ENCODE results near the gene SLC22A23.
"Not testable (repeated sequence)": the region's sequence is repeated elsewhere in the genome, so short reads cannot be mapped to it uniquely, and the experiment has no call there.

The SLC22A23 gene

GRCh38 chr6:3386374-3386857, 70.4 kb downstream of the SLC22A23 start:
- no peak overlapping the region for H2BK120ac ChIP-seq (ENCODE audit: low read depth, low read length)
- WGBS: 90% methylated on average over 11 of the region's 11 CpGs

GRCh38 chr6:3385660-3386151, 71.1 kb downstream of the SLC22A23 start:
- no peak overlapping the region for H2BK5ac ChIP-seq (ENCODE audit: low read depth, low read length, poor library complexity, severe bottlenecking)
- no peak overlapping the region for H3K14ac ChIP-seq (ENCODE audit: low read length in 2 of 2)
- H3K4ac ChIP-seq (ENCODE audit: low read depth in 1 of 2, low read length in 2 of 2): no peak overlapping the region
- WGBS: 88% methylated on average over 4 of the region's 6 CpGs
- H3K18ac ChIP-seq (ENCODE audit: low read depth in 1 of 2, low read length in 2 of 2): no peak overlapping the region
- H2AFZ ChIP-seq (ENCODE audit: low read depth, low read length): no peak overlapping the region
- DNase-seq: no peak
- peaks cover 0 to 9% of the 10 kb centered on the region in 2 experiments for H3K36me3 ChIP-seq (ENCODE audit: control insufficient read depth in 1 of 2, insufficient read depth in 2 of 2, low read depth in 1 of 2, low read length in 2 of 2)
- H3K27me3 ChIP-seq (ENCODE audit: control insufficient read depth in 1 of 2, insufficient read depth in 1 of 2, low read length in 2 of 2): peaks cover 0 to 15% of the 10 kb centered on the region in 2 experiments
- no peaks in the 10 kb centered on the region for H3K9me3 ChIP-seq (ENCODE audit: control insufficient read depth, low read length)
- no peak overlapping the region for H3K4me3 ChIP-seq (ENCODE audit: insufficient read depth in 1 of 2, low read depth in 1 of 2, low read length in 2 of 2)
- no peak overlapping the region for H2AK5ac ChIP-seq (ENCODE audit: low read length, severe bottlenecking)
- H3K79me1 ChIP-seq (replicated peaks; ENCODE audit: low read length, poor library complexity, severe bottlenecking): no peaks in the 10 kb centered on the region
- H3K9ac ChIP-seq (ENCODE audit: low read length): peak overlapping the region; percentile 26
- H2BK12ac ChIP-seq (ENCODE audit: low read length in 2 of 2): no peak overlapping the region
- H3K23ac ChIP-seq (ENCODE audit: low read length in 2 of 2): no peak overlapping the region
- H3K4me1 ChIP-seq (ENCODE audit: control insufficient read depth, insufficient read depth, low read depth, low read length): no peaks in the 10 kb centered on the region
- H3K27ac ChIP-seq (ENCODE audit: low read length, poor library complexity, severe bottlenecking): no peak overlapping the region
- H2BK120ac ChIP-seq (ENCODE audit: low read depth, low read length): no peak overlapping the region
- no peak overlapping the region for H4K91ac ChIP-seq (ENCODE audit: low read length)
- H2BK15ac ChIP-seq (ENCODE audit: low read depth, poor library complexity, severe bottlenecking): no peak overlapping the region
- H4K8ac ChIP-seq (ENCODE audit: low read length): no peak overlapping the region
- no peak overlapping the region for H3K4me2 ChIP-seq (ENCODE audit: low read length, poor library complexity, severe bottlenecking)

More at GRCh38 chr6:3386374-3386857, 70.4 kb downstream of the SLC22A23 start:
- Histone ChIP-seq H3K9ac (ENCODE audit: low read length) (peak overlapping the region; percentile 26), H3K9me3 (ENCODE audit: control insufficient read depth, low read length) (no peaks in the 10 kb centered on the region), H3K4me2 (ENCODE audit: low read length, poor library complexity, severe bottlenecking) (no peak overlapping the region), H2BK15ac (ENCODE audit: low read depth, poor library complexity, severe bottlenecking) (no peak overlapping the region), H3K4ac (ENCODE audit: low read depth in 1 of 2, low read length in 2 of 2) (no peak overlapping the region), H3K27ac (ENCODE audit: low read length, poor library complexity, severe bottlenecking) (no peak overlapping the region), H3K4me3 (ENCODE audit: insufficient read depth in 1 of 2, low read depth in 1 of 2, low read length in 2 of 2) (no peak overlapping the region), H3K79me1 (replicated peaks; ENCODE audit: low read length, poor library complexity, severe bottlenecking) (no peaks in the 10 kb centered on the region), H3K23ac (ENCODE audit: low read length in 2 of 2) (peak overlapping the region in 1 of 2 experiments; percentile 79), H4K91ac (ENCODE audit: low read length) (no peak overlapping the region), H2BK12ac (ENCODE audit: low read length in 2 of 2) (no peak overlapping the region), H3K36me3 (ENCODE audit: control insufficient read depth in 1 of 2, insufficient read depth in 2 of 2, low read depth in 1 of 2, low read length in 2 of 2) (peaks cover 0 to 9% of the 10 kb centered on the region in 2 experiments), H3K18ac (ENCODE audit: low read depth in 1 of 2, low read length in 2 of 2) (no peak overlapping the region), H2AFZ (ENCODE audit: low read depth, low read length) (no peak overlapping the region), H2AK5ac (ENCODE audit: low read length, severe bottlenecking) (no peak overlapping the region), H4K8ac (ENCODE audit: low read length) (no peak overlapping the region), H2BK5ac (ENCODE audit: low read depth, low read length, poor library complexity, severe bottlenecking) (no peak overlapping the region), H3K27me3 (ENCODE audit: control insufficient read depth in 1 of 2, insufficient read depth in 1 of 2, low read length in 2 of 2) (peaks cover 0 to 15% of the 10 kb centered on the region in 2 experiments), H3K4me1 (ENCODE audit: control insufficient read depth, insufficient read depth, low read depth, low read length) (no peaks in the 10 kb centered on the region), H3K14ac (ENCODE audit: low read length in 2 of 2) (peak overlapping the region in 1 of 2 experiments; percentile 61)
- DNase-seq: no peak

GRCh38 chr6:3385181-3385580, 71.7 kb downstream of the SLC22A23 start:
- not testable (repeated sequence) for H2BK120ac ChIP-seq (ENCODE audit: low read depth, low read length); H3K27ac ChIP-seq (ENCODE audit: low read length, poor library complexity, severe bottlenecking); H3K4me2 ChIP-seq (ENCODE audit: low read length, poor library complexity, severe bottlenecking); DNase-seq; H3K79me1 ChIP-seq (replicated peaks; ENCODE audit: low read length, poor library complexity, severe bottlenecking); H2AFZ ChIP-seq (ENCODE audit: low read depth, low read length); H3K36me3 ChIP-seq (ENCODE audit: control insufficient read depth in 1 of 2, insufficient read depth in 2 of 2, low read depth in 1 of 2, low read length in 2 of 2); H3K18ac ChIP-seq (ENCODE audit: low read depth in 1 of 2, low read length in 2 of 2); H3K14ac ChIP-seq (ENCODE audit: low read length in 2 of 2); H3K9me3 ChIP-seq (ENCODE audit: control insufficient read depth, low read length); H2BK15ac ChIP-seq (ENCODE audit: low read depth, poor library complexity, severe bottlenecking); H3K4me3 ChIP-seq (ENCODE audit: insufficient read depth in 1 of 2, low read depth in 1 of 2, low read length in 2 of 2); H2AK5ac ChIP-seq (ENCODE audit: low read length, severe bottlenecking); H2BK12ac ChIP-seq (ENCODE audit: low read length in 2 of 2); H4K8ac ChIP-seq (ENCODE audit: low read length); H2BK5ac ChIP-seq (ENCODE audit: low read depth, low read length, poor library complexity, severe bottlenecking); H4K91ac ChIP-seq (ENCODE audit: low read length); H3K4me1 ChIP-seq (ENCODE audit: control insufficient read depth, insufficient read depth, low read depth, low read length); H3K23ac ChIP-seq (ENCODE audit: low read length in 2 of 2); H3K4ac ChIP-seq (ENCODE audit: low read depth in 1 of 2, low read length in 2 of 2)
- peaks cover 0 to 15% of the 10 kb centered on the region in 2 experiments for H3K27me3 ChIP-seq (ENCODE audit: control insufficient read depth in 1 of 2, insufficient read depth in 1 of 2, low read length in 2 of 2)
- 100% methylated on average over 4 of the region's 4 CpGs for WGBS
- H3K9ac ChIP-seq (ENCODE audit: low read length): peak overlapping the region; percentile 26

- WGBS: 96% methylated on average over 6 of the region's 9 CpGs
- Histone ChIP-seq H3K18ac (ENCODE audit: low read depth in 1 of 2, low read length in 2 of 2) (no peak overlapping the region), H3K4me2 (ENCODE audit: low read length, poor library complexity, severe bottlenecking) (no peak overlapping the region), H3K4ac (ENCODE audit: low read depth in 1 of 2, low read length in 2 of 2) (no peak overlapping the region), H2BK15ac (ENCODE audit: low read depth, poor library complexity, severe bottlenecking) (no peak overlapping the region), H2AFZ (ENCODE audit: low read depth, low read length) (no peak overlapping the region), H3K36me3 (ENCODE audit: control insufficient read depth in 1 of 2, insufficient read depth in 2 of 2, low read depth in 1 of 2, low read length in 2 of 2) (peaks cover 0 to 11% of the 10 kb centered on the region in 2 experiments), H3K9me3 (ENCODE audit: control insufficient read depth, low read length) (no peaks in the 10 kb centered on the region), H3K4me3 (ENCODE audit: insufficient read depth in 1 of 2, low read depth in 1 of 2, low read length in 2 of 2) (no peak overlapping the region), H3K27me3 (ENCODE audit: control insufficient read depth in 1 of 2, insufficient read depth in 1 of 2, low read length in 2 of 2) (peaks cover 0 to 17% of the 10 kb centered on the region in 2 experiments), H2BK12ac (ENCODE audit: low read length in 2 of 2) (no peak overlapping the region), H3K4me1 (ENCODE audit: control insufficient read depth, insufficient read depth, low read depth, low read length) (no peaks in the 10 kb centered on the region), H2BK120ac (ENCODE audit: low read depth, low read length) (no peak overlapping the region), H3K9ac (ENCODE audit: low read length) (peak overlapping the region; percentile 2), H2AK5ac (ENCODE audit: low read length, severe bottlenecking) (no peak overlapping the region), H2BK5ac (ENCODE audit: low read depth, low read length, poor library complexity, severe bottlenecking) (no peak overlapping the region), H4K91ac (ENCODE audit: low read length) (no peak overlapping the region), H3K14ac (ENCODE audit: low read length in 2 of 2) (no peak overlapping the region), H3K23ac (ENCODE audit: low read length in 2 of 2) (no peak overlapping the region), H3K79me1 (replicated peaks; ENCODE audit: low read length, poor library complexity, severe bottlenecking) (no peaks in the 10 kb centered on the region), H4K8ac (ENCODE audit: low read length) (no peak overlapping the region), H3K27ac (ENCODE audit: low read length, poor library complexity, severe bottlenecking) (no peak overlapping the region)
- no peak for DNase-seq
Observed at GRCh38 chr6:3384241-3385143, 72.4 kb downstream of the SLC22A23 start.

All from mesenchymal stem cell (in vitro differentiated cells and primary cell).